Smooth muscle cell of the brain vasculature (primary cell): ENCODE results near the gene FOXP4.

Experiments used
- DNase-seq: peaks from one replicate; pipeline ENCODE4 v3.0.0-alpha.2; 2012; ENCODE audit warnings: low read depth, low spot score

The FOXP4 gene

GRCh38 chr6:41642960-41643898, 97.0 kb downstream of the FOXP4 start:
- no peak for DNase-seq

- no peak for DNase-seq
Observed at GRCh38 chr6:41643899-41644269, 97.7 kb downstream of the FOXP4 start.

- DNase-seq = no peak
Observed at GRCh38 chr6:41644297-41644879, 98.2 kb downstream of the FOXP4 start.

GRCh38 chr6:41645007-41645618, 98.9 kb downstream of the FOXP4 start:
- DNase-seq = no peak

GRCh38 chr6:41646026-41646795, 100.0 kb downstream of the FOXP4 start:
- no peak for DNase-seq

GRCh38 chr6:41647061-41647511, 100.9 kb downstream of the FOXP4 start:
- DNase-seq = no peak

- no peak for DNase-seq
Observed at GRCh38 chr6:41648070-41648585, 101.9 kb downstream of the FOXP4 start.

GRCh38 chr6:41648921-41649320, 102.7 kb downstream of the FOXP4 start:
- no peak for DNase-seq

GRCh38 chr6:41649596-41649995, 103.4 kb downstream of the FOXP4 start:
- DNase-seq = no peak

GRCh38 chr6:41650120-41650519, 103.9 kb downstream of the FOXP4 start:
- no peak for DNase-seq

- no peak for DNase-seq
Observed at GRCh38 chr6:41651246-41651961, 105.2 kb downstream of the FOXP4 start.
